CD4-positive, alpha-beta memory T cell (primary cell): ENCODE results near the gene LIMS4. TPM values are rescaled to one million over a fixed set of nuclear protein-coding genes. Genes with fewer than 3 reads are reported as not detected.
"Not testable (repeated sequence)": the region's sequence is repeated elsewhere in the genome, so short reads cannot be mapped to it uniquely, and the experiment has no call there.

Experiments
- CTCF ChIA-PET: fragments of 350-600 bp; sonication (Branson Sonifier 250); formaldehyde crosslinking; loops from one replicate; lab custom pipeline; 2021; ENCODE audit warnings: inconsistent platforms; ENCODE audit not compliant: partially characterized antibody; lab: Charles Lee
- POLR2A ChIA-PET: fragments of 350-600 bp; sonication (Branson Sonifier 250); formaldehyde crosslinking; loops from one replicate; lab custom pipeline; 2021; ENCODE audit not compliant: partially characterized antibody; lab: Charles Lee
- DNase-seq, 5 donors: peaks; one replicate each; pipeline versions ENCODE4 v3.0.0 to v3.0.0-alpha.2; 2020 to 2022; ENCODE audit warnings: mixed read lengths in 1 of 5
- H3K27ac ChIP-seq: one replicate; pipeline ENCODE4 v1.7.0; 2013; ENCODE audit warnings: low read depth, low read length
- H3K27me3 ChIP-seq: 2 replicates; pipeline ENCODE4 v1.7.0; 2013; ENCODE audit warnings: mild to moderate bottlenecking, low read length, moderate library complexity; ENCODE audit not compliant: insufficient read depth
- H3K36me3 ChIP-seq: 2 replicates; pipeline ENCODE4 v1.7.0; 2013; ENCODE audit warnings: mild to moderate bottlenecking, low read length, moderate library complexity; ENCODE audit not compliant: insufficient read depth
- H3K4me1 ChIP-seq: 2 replicates; pipeline ENCODE4 v1.7.0; 2013; ENCODE audit warnings: mild to moderate bottlenecking, low read length, moderate library complexity; ENCODE audit not compliant: insufficient read depth
- H3K4me3 ChIP-seq, 2 donors: one replicate each; pipeline ENCODE4 v1.7.0; 2013; ENCODE audit warnings: low read length in 2 of 2, mild to moderate bottlenecking in 1 of 2
- H3K9me3 ChIP-seq, 2 donors: one replicate each; pipeline ENCODE4 v1.7.0; 2013; ENCODE audit warnings: low read length in 2 of 2, control low read depth in 1 of 2; ENCODE audit not compliant: control insufficient read depth in 1 of 2
- H3K27ac Mint-ChIP-seq, 7 donors: one replicate each; pipeline ENCODE4 v1.8.0; 2020 to 2021; ENCODE audit warnings: mixed read lengths in 7 of 7, mild to moderate bottlenecking in 6 of 7, inconsistent platforms in 3 of 7, moderate library complexity in 3 of 7
- H3K27me3 Mint-ChIP-seq, 2 donors: one replicate each; pipeline ENCODE4 v1.8.0; 2020 to 2021; ENCODE audit warnings: mixed read lengths in 2 of 2
- H3K36me3 Mint-ChIP-seq, 2 donors: one replicate each; pipeline ENCODE4 v1.8.0; 2020 to 2021; ENCODE audit warnings: mixed read lengths in 2 of 2, inconsistent platforms in 1 of 2, mild to moderate bottlenecking in 1 of 2
- H3K4me1 Mint-ChIP-seq, 4 donors: one replicate each; pipeline ENCODE4 v1.8.0; 2020 to 2021; ENCODE audit warnings: mixed read lengths in 4 of 4, mild to moderate bottlenecking in 1 of 4
- H3K4me3 Mint-ChIP-seq, 8 donors: one replicate each; pipeline ENCODE4 v1.8.0; 2020 to 2021; ENCODE audit warnings: mixed read lengths in 8 of 8, mild to moderate bottlenecking in 7 of 8, moderate library complexity in 6 of 8, inconsistent platforms in 3 of 8
- H3K9me3 Mint-ChIP-seq, 8 donors: one replicate each; pipeline ENCODE4 v1.8.0; 2020 to 2021; ENCODE audit warnings: mixed read lengths in 8 of 8, mild to moderate bottlenecking in 5 of 8, inconsistent platforms in 3 of 8, moderate library complexity in 1 of 8
- intact Hi-C: fragments of 100-400 bp; cut with micrococcal nuclease; formaldehyde crosslinking; loops from one replicate; pipeline ENCODE4 v1.15.1; 2023
- polyA plus RNA-seq, 2 donors: library from polyadenylated mRNA; unstranded; fragments of 300-500 nt; fragmentation: Illumina TruSeq; gene quantifications; one replicate each; pipeline ENCODE4 v1.2.3, GENCODE V29; 2021
- total RNA-seq, 2 experiments: library from RNA; stranded (reverse); gene quantifications; one replicate each; pipeline ENCODE4 v1.2.3, GENCODE V29; 2021

The LIMS4 gene
- total and polyA plus RNA-seq, 4 experiments from 2014 or later: 3.7 to 8.0 (median 4.3) TPM

DNA sequence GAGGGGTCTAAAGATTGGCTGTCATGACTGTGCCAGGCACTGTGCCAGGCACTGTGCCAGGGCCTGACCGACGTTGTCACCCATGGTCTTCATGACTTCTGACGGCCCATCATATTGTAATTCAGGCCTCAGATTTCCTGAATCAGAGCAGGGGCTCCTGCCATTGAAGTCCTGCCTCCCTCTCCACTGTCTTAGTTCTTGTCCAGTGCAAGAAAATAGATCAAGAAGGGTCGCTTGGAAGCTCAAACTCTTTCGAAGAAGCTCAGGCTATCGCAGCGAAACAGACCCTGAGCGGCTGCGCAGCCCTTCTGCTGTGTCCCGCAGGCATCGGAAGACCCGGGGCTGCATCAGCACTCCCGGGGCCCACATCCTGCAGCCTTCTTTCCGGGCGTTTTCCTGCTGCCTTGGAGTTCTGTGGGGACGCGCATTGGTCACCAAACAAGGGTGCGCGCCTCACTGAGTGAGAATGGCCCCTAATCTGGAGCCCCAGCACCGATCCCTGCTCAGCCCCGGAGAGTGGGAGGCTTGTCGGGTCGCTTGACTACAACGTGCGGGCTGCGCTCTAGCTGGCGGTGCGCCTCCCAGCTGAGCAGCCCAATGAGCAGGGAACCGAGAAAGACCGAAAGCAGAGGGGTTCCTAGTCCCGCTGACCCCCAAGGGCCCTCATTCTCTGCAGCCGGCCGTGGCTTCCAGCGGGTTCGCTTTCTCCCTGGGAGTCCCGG, 49.6 kb downstream of the LIMS4 start:
- DNase-seq, intact Hi-C loops, POLR2A ChIA-PET, H3K36me3 ChIP-seq, H3K27ac ChIP-seq, H3K4me3 Mint-ChIP-seq, H3K27me3 Mint-ChIP-seq, H3K36me3 Mint-ChIP-seq, H3K4me3 ChIP-seq, H3K27ac Mint-ChIP-seq, CTCF ChIA-PET, H3K4me1 ChIP-seq, H3K27me3 ChIP-seq, H3K9me3 Mint-ChIP-seq, H3K9me3 ChIP-seq, H3K4me1 Mint-ChIP-seq: not testable (repeated sequence)

GRCh38 chr2:110420641-110421354, 51.8 kb downstream of the LIMS4 start:
- H3K27me3 ChIP-seq, H3K4me3 ChIP-seq, H3K4me1 Mint-ChIP-seq, DNase-seq, H3K27ac ChIP-seq, H3K36me3 Mint-ChIP-seq, H3K4me1 ChIP-seq, CTCF ChIA-PET, H3K9me3 ChIP-seq, H3K9me3 Mint-ChIP-seq, H3K27ac Mint-ChIP-seq, H3K27me3 Mint-ChIP-seq, POLR2A ChIA-PET, H3K36me3 ChIP-seq, H3K4me3 Mint-ChIP-seq, intact Hi-C loops: not testable (repeated sequence)

DNA sequence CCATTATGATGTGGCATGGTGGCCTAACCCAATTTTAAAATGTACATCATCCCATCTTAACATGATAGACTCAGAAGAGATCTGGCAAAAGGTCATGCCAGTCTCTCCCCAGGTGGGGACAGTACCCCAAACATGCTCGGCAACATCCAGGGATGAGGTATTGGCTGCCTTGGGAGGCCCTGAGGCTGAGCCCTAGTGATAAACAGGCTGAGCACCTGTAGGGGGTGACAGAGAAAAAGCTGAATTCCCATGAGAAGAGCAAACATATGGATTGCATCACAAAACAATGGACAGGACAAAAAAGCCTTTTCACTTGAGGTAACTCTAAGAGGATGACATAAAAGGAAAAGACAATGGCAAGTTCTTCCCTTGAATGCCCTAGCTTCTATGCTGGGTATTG, 65.5 kb downstream of the LIMS4 start:
- H3K9me3 Mint-ChIP-seq, POLR2A ChIA-PET, H3K4me3 Mint-ChIP-seq: not testable (repeated sequence)

DNA sequence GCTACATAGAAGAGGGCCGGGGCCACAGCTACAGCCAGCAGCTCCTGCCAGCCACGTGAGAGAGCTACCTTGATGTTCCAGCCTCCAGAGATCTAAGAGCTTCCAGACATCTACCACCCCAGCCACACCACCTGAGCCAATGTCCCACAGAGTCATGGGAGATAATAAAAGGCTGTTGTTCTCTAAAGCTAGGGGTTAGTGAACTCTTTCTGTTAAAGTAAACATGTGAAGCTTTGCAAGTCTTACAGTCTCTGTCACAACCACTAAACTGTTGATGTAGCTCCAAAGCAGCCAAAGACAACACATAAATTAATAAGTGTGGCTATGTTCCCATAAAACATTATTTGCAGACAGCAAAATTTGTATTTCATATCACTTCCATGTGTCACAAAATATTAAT, 67.6 kb downstream of the LIMS4 start:
- H3K27me3 Mint-ChIP-seq, intact Hi-C loops, H3K4me3 ChIP-seq, H3K4me1 ChIP-seq, H3K4me1 Mint-ChIP-seq, POLR2A ChIA-PET, H3K27ac Mint-ChIP-seq, H3K4me3 Mint-ChIP-seq, H3K36me3 ChIP-seq, CTCF ChIA-PET, H3K9me3 ChIP-seq, H3K27ac ChIP-seq, H3K9me3 Mint-ChIP-seq, H3K27me3 ChIP-seq, H3K36me3 Mint-ChIP-seq, DNase-seq: not testable (repeated sequence)

More for the DNA sequence above, 65.5 kb downstream of the LIMS4 start:
- H3K27me3 ChIP-seq, H3K36me3 ChIP-seq, H3K4me1 ChIP-seq, DNase-seq, H3K9me3 ChIP-seq, H3K4me3 ChIP-seq, H3K27ac ChIP-seq, intact Hi-C loops, CTCF ChIA-PET, H3K27ac Mint-ChIP-seq, H3K27me3 Mint-ChIP-seq, H3K4me1 Mint-ChIP-seq, H3K36me3 Mint-ChIP-seq: not testable (repeated sequence)

GRCh38 chr2:110404246-110404645, 68.4 kb downstream of the LIMS4 start:
- H3K27me3 Mint-ChIP-seq: not testable (repeated sequence)

DNA sequence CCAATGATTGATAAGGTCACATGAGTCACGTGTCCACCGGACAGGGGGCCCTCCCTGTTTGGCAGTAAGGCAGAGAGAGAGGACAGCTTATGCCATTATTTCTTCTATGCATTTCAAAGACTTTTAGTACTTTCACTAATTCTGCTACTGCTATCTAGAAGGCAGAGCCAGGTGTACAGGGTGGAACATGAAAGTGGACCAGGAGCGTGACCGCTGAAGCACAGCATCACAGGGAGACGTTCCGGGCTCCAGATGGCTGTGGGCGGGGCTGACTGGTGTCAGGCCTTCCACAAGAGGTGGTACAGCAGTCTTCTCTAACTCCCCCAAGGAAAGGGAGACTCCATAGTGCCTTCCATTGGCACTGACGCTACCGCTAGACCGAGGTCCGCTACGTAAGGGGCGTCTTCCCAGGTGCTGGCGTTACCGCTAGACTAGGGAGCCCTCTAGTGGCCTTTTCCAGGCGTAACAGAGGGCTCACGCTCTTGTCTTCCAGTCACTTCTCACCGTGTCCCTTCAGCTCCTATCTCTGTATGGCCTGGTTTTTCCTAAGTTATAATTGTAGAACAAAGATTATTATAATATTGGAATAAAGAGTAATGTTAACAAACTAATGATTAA, 71.5 kb downstream of the LIMS4 start:
- H3K36me3 ChIP-seq, CTCF ChIA-PET, H3K9me3 ChIP-seq, intact Hi-C loops, H3K27ac Mint-ChIP-seq, H3K36me3 Mint-ChIP-seq, H3K9me3 Mint-ChIP-seq, H3K4me1 Mint-ChIP-seq, H3K4me3 ChIP-seq, H3K27me3 Mint-ChIP-seq, H3K27me3 ChIP-seq, POLR2A ChIA-PET, H3K4me1 ChIP-seq, H3K4me3 Mint-ChIP-seq, H3K27ac ChIP-seq: not testable (repeated sequence)
- DNase-seq: peak in 1 of 5 donors; percentile 1

More at GRCh38 chr2:110404246-110404645, 68.4 kb downstream of the LIMS4 start:
- POLR2A ChIA-PET, H3K36me3 ChIP-seq, H3K27ac ChIP-seq, H3K36me3 Mint-ChIP-seq, H3K9me3 ChIP-seq, H3K4me3 ChIP-seq, H3K4me3 Mint-ChIP-seq, H3K9me3 Mint-ChIP-seq, H3K27ac Mint-ChIP-seq, H3K4me1 ChIP-seq, CTCF ChIA-PET, DNase-seq, H3K27me3 ChIP-seq, H3K4me1 Mint-ChIP-seq, intact Hi-C loops: not testable (repeated sequence)

DNA sequence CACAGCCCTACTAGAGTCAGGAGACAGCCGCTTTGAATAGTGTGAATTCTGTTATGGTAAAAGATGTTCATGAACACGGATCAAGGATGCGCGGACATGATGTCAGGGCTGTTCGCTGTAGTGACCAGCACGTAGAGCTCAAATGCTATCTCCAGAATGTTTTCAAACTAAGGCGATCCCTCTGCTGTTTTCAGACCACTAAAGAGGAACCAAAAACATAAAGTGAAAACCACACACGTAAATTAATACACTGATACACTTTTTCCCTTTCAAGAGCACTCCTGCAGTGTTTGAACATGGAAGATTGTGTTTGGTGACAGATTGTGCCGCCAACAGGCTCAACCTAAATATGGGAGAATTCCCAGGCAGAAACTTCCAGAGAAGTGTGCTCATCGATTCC, 73.2 kb downstream of the LIMS4 start:
- POLR2A ChIA-PET, H3K9me3 ChIP-seq, H3K4me1 ChIP-seq, H3K27me3 ChIP-seq, H3K27ac ChIP-seq, H3K9me3 Mint-ChIP-seq, H3K4me1 Mint-ChIP-seq, H3K4me3 ChIP-seq, H3K4me3 Mint-ChIP-seq, H3K36me3 Mint-ChIP-seq, CTCF ChIA-PET, H3K36me3 ChIP-seq, intact Hi-C loops, H3K27ac Mint-ChIP-seq, DNase-seq, H3K27me3 Mint-ChIP-seq: not testable (repeated sequence)
